HG02588 (cell line): ENCODE data around the gene PTPN12.
"Not testable (repeated sequence)": the region's sequence is repeated elsewhere in the genome, so short reads cannot be mapped to it uniquely, and the experiment has no call there.

Source experiments
- ATAC-seq: cut with Tn5 transposase; IDR thresholded peaks from one replicate; pipeline ENCODE4 v1.9.1; 2021; ENCODE audit warnings: mild to moderate bottlenecking, moderate library complexity; ENCODE audit not compliant: unreplicated experiment

PTPN12 gene

DNA sequence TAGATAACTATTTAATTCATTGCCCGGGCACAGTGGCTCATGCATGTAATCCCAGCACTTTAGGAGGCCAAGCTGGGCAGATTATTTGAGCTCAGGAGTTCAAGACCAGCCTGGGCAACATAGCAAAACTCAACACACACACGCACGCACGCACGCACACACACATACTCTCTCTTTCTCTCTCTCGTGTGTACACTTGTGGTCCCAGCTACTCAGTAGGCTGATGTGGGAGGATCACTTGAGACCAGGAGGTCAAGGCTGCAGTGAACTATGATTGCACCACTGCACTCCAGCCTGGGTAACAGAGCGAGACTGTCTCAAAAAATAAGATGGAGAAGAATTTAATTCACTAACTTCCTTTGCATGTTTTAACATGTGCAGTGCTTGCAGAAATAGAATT, 38.1 kb downstream of the PTPN12 start:
- ATAC-seq = no peak

DNA sequence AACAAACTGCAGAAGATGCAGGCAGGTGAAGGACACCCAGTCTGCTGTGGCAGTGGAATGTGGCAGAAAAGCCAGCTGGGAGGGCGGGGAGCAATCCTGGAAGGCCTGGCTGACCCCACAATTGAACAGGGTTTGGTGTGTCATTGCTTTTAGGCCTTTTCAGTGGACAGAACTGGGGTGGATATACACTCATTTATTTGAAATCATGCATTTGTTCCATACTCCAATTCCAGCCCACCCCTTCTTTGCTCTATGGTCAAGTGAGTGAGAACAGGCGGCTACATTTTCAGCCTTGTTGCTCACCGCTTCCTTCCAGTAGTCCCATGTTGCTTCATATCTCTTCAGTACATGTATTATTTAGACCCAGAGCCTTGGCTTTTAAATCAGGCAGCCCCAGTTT, 39.8 kb downstream of the PTPN12 start:
- no peak for ATAC-seq

DNA sequence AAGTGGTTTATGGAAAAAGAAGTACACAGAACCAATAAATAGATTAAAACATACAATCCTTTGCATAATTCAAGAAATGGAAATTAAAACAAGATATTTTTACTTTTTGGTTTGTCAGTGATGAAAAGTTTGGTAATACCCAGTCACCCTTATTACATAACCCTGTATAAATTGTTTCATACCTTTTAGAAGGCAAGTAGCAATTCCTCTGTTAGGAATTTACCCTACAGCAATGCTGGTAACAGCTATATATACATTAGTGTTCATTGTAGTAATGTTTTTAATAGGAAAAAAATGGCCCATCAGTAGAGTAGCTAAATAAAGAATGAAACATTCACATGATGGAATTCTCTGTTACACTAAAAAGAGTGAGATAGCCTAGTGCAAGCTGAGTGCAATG, 42.7 kb downstream of the PTPN12 start:
- ATAC-seq = no peak

DNA sequence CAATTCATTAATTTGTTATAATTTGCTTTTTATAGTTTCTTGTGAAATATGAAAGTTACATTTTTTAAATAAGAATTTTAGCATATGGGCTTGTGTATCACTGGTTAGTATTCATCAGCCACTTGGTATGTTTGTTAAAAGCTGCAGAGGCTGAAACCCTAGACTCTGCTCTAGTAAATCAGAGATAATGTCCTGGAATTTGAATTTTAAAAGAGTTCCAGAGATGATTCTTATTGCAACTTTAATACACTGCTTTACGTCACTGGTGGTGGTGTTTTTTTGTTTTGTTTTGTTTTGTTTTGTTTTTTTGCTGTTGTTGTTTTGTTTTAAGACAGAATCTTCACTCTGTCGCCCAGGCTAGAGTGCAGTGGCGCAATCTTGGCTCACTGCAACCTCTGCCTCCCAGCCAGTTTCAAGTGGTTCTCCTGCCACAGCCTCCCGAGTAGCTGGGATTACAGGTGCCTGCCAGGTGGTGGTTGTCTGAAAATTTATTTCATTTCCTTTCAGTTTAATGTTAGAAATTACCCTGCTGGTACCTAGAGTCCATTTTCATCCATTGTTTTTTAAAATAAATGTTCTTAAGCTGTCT, 43.8 kb downstream of the PTPN12 start:
- ATAC-seq = no peak

DNA sequence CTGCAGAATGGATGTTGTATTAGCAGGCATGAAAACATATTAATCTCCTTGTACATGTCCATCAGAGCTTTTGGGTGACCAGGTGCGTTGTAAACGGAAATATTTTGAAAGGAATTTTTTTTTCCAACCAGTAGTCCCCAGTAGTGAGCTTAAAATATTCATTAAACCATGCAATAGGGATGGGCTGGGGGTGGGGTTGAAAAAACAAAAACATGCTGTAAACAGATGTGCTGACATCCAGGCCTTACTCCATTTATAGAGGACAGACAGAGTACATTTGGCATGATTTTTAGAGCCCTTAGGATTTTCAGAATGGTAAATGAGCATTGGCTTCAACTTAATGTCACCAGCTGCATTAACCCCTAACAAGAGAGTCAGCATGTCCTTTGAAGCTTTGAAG, 50.2 kb downstream of the PTPN12 start:
- ATAC-seq = no peak

DNA sequence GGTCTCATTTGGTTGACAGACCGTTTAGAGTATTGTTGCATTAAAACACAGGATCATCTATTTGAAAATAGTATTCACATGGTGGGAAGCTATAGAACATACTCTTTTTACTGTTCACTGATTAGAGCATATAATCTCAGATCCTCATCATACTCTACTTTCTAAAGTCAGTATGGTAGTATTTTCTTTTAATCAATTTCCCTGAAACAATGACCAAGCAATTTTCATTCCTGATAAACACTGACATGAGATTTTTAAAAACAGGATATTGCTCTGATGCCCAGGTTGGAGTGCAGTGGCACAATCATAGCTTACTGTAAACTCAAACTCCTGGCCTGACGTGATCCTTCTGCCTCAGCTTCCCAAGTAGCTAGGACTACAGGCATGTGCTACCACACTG, 63.9 kb downstream of the PTPN12 start:
- no peak for ATAC-seq

DNA sequence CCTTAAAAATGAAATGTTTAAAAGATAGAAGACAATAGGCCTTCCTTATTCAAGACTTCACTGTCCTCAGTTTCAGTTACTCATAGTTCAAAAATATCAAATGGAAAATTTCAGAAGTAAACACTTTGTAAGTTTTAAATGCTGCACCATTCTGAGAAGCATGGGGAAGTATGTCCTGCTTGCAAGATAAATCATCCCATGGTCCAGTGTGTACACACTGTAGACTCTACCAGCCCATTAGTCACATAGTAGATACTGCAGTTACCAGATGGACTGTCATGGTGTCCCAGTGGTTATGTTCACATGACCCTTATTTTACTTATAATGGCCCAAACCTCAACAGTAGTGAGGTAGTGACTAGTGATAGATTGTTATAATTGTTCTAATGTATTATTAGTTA, 69.5 kb downstream of the PTPN12 start:
- ATAC-seq = no peak

DNA sequence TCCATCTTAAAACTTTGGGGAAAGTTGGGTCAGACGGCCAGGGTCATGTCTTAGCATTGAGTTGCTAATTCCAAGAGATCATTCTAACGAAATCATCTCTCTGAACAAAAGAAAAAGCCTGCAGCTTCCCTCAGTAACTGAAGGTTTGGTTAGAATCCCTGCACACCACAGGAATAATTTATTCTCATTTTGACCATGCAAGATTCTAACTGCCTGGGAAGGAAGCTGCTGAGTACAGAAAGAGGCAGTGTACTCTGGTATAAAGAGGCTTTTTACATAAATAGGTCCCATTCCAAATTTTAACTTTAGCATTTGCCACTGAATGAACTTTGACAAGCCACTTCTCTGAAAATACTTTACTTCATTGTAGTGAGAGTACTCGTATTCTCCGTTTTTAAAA, 82.2 kb downstream of the PTPN12 start:
- ATAC-seq = no peak

DNA sequence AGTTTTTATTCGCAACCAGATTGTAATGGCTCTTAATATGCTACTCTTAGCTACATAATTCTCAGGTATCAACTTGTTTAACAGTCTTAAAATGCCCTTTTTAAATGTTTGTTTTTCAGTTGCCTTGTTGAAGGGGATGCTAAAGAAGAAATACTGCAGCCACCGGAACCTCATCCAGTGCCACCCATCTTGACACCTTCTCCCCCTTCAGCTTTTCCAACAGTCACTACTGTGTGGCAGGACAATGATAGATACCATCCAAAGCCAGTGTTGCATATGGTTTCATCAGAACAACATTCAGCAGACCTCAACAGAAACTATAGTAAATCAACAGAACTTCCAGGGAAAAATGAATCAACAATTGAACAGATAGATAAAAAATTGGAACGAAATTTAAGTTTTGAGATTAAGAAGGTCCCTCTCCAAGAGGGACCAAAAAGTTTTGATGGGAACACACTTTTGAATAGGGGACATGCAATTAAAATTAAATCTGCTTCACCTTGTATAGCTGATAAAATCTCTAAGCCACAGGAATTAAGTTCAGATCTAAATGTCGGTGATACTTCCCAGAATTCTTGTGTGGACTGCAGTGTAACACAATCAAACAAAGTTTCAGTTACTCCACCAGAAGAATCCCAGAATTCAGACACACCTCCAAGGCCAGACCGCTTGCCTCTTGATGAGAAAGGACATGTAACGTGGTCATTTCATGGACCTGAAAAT, 89.7 kb downstream of the PTPN12 start:
- no peak for ATAC-seq

DNA sequence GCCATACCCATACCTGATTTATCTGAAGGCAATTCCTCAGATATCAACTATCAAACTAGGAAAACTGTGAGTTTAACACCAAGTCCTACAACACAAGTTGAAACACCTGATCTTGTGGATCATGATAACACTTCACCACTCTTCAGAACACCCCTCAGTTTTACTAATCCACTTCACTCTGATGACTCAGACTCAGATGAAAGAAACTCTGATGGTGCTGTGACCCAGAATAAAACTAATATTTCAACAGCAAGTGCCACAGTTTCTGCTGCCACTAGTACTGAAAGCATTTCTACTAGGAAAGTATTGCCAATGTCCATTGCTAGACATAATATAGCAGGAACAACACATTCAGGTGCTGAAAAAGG, 90.2 kb downstream of the PTPN12 start:
- no peak for ATAC-seq

DNA sequence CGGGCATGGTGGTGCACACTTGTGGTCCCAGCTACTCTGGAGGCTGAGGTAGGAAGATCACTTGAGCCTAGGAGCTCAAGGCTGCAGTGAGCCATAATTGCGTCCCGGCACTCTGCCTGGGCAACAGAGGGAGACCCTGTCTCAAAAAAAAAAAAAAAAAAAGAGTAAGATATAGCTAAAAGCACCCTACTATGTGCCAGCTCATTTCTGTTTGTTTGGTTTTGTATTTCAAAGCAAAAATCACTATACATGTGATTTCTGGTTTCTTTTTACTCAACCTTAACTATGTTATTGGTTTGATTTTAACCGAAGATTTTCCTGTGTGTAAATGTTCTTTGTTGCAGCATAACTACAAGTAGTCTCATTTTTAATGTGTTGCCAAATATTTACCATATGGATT, 92.7 kb downstream of the PTPN12 start:
- ATAC-seq = no peak

DNA sequence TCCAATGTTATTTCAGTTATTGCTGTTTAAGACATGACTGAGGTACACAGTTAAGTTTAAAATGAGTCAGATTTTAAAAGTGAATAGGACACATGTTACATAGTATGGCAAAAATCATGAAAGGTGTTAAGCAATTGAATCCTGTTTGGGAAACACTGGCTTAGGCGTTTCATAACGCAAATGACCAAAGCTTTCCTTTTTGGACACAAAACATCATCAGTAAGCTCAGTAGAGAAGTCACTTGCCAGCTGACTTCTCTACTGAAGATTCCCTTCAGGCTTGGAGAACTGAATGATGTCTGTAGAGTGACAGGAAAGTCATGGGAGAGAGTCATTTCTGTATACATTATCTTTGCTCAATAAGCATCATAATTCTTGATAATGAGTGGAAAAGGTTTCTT, 94.7 kb downstream of the PTPN12 start:
- ATAC-seq = no peak

DNA sequence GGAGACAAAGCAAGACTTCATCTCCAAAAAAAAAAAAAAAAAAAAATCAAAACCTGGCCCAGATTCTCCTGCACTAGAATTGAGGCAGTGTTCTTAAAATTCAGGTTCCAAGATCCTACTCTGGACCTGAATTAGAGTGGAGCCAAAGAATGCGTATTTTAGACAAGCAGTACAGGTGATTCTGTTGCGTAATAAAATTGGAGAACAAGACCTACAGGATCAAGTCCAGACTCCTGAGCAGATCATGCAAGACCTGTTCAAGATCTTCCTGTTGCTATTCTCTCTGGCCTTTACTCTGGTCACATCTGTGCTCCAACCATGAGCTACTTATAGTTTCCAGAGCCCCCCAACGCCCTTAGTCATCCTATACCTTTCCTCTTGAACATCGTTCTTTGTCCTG, 107.7 kb downstream of the PTPN12 start:
- no peak for ATAC-seq

DNA sequence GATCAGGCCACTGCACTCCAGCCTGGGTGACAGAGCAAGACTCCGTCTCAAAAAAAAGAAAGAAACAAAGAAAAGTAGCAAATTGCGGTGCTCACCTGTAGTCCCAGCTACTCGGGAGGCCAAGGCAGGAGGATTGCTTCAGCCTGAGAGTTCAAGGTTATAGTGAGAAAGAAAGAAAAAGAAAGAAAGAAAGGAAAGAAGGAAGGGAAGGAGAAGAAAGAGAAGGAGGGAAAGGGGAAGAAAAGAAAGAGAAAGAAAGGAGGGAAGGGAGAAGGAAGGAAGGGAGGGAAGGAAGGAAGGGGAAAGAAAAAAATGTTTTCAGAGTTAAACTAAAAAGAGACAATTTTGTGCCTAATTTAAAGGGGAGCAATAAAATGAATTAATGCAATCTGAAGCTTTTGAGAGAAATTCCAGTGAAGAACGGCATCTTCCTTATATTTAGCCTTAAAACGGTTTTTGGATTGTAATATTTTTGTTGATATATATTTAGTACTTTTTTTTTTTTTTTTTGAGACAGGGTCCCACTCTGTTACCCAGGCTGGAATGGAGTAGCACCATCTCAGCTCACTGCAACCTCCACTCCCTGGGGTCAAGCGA, 111.7 kb downstream of the PTPN12 start:
- no peak for ATAC-seq

DNA sequence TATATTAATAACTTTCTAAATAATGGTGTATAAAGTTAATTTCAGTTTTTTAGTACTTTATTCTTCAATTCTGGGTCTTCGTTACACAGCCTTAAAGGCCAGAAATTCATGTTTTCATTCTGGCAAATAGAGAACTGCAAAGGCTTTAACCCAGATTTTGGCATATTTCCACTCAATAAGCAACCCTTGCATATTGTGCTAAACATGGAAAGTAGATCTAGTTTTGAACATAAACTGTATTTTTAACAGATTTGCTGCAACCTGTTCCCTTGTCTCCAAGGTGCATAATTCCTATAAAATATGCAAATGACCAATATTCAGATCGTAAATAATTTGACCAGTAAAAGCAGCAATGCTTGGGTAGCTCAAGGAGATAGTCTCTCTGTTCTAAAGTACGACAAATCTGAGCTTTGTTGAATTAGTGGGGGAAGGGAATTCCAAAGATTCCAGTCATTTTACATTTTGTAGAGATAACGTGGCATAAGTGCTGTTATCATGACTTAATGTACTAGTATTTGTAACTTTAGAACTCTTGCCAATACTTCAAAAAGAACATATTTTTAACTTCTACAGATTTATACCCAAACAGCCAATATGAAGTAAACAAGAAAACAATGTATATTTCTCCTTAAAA, 112.7 kb downstream of the PTPN12 start:
- ATAC-seq = no peak

DNA sequence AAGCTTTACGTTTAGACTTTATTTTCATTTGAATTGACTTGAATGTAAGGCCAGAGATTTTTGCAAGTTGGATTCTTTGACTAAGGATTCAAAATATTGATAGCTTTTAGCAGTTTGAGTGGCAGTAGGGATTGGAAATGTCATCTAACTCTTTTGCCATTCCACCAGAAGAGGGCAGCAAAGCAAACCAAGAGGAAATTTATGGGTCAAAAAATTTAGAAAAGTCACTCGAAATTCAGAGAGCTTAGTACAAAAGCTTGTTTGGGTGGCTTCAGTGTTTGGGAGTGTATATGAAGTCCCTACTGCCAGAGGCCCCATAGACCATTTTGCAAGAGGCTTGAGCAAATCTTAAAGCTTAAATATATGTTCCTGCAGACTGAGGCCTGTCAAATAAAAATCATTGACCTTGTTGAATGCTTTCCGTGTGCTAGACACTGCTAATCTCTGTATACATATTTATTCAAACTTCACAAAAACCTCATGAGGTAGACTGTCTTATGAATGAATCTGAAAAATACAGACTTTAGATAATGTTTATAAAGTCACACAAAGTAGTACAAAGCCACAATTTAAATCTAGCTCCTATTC, 114.6 kb downstream of the PTPN12 start:
- no peak for ATAC-seq

DNA sequence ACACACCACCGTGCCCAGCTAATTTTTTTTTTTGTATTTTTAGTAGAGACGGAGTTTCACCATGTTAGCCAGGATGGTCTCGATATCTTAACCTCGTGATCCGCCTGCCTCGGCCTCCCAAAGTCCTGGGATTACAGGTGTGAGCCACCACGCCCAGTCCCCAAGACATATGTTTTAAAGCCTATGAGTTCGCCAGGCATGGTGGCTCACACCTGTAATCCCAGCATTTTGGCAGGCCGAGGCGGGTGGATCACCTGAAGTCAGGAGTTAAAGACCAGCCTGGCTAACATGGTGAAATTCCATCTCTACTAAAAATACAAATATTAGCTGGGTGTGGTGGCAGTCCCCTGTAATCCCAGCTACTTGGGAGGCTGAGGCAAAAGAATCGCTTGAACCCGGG, 115.7 kb downstream of the PTPN12 start:
- not testable (repeated sequence) for ATAC-seq

DNA sequence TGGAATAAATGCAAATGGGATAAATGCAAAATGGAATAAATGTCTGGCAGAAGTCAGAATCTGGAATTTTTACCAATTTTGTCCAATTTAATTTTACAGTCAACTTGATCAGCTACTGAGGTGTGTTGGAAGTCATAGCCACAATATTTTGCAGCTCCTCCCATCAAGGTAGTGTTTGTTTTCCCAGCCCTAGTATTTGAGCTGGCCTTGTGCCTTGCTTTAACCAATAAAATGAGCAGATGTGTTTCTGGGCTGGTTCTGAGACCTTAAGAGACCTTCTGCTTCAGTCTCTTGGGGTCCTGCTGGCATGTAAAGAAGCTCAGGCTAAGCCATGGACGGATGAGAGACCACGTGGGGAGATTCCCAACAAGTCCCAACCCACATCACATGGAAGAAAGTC, 116.5 kb downstream of the PTPN12 start:
- no peak for ATAC-seq

DNA sequence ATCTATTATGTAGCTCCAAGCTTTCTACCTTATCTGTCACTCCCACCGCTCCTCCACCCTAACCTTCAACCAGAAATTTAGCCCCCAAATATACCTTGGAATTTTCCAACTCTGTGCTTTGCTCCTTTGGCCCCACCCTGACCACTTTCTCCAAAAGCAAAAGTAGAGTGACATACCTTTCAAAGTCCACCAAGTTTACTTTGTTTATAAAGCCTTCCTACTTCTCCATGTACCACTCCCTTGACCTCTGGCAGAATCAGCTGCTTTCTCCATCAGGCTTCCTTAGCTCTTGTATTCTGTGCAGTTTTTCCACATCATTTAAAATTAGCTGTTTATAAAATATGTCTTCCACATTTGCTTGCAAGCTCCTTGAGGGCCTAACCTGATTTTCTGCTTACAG, 118.3 kb downstream of the PTPN12 start:
- ATAC-seq = no peak

DNA sequence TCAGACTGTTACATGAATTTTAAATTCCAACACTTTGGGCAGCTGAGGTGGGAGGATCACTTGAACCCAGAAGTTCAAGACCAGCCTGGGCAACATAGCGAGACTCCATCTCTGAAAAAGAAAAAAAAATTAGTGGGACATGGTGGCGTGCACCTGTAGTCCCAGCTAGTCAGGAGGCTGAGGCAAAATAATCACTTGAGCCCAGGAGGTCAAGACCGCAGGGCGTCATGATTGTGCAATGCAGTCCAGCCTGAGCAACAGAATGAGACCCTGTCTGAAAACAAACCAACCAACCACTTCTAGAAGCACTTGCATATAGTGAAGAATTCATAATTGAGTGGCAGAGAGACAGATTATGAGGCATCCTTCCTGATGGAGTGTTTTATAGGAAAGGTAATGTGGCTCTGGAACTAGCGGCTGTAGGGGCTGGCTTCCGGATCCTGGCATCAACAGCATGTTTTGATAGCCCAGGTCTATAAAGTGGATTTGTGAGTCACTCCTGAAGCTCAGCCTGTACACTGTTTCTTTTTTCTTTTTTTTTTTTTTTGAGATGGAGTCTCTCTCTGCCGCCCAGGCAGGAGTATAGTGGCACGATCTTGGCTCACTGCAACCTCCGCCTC, 118.9 kb downstream of the PTPN12 start:
- no peak for ATAC-seq

DNA sequence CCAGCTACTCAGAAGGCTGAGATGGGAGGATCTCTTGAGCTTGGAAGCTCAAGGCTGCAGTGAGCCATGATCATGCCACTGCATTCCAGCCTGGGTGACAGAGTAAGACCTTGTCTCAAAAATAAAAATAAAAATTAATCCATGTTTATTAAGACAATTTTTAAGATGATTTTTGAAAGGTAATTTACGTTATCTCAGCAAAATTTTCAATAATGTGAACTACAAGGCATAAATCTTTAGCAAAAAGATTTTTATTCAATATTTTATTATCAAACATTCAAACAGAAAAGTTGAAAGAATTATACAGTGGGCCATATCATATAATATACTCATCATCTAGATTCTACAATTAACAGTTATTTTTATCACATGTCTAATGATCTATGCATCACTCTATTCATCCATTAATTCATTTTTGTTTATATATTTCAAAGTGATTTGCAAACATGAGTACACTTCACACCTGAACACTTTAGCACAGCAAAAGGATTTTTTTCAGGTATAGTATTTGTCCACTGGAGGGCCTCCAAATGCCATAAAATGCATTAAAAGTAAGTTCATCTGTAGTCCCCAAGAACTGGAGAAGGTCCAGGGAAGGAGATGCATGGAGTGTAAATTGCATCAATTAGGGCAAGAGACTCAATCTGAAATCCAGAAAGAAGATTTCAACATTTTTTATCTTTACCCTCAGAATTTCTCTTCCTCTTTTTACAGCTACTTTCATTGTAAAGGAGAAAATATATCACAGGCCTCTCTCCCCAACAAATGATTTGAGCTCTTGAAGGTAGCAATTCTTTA, 120.5 kb downstream of the PTPN12 start:
- no peak for ATAC-seq
